ENCODE data around the gene P3H3.

GRCh38 chr12:6832125-6832524, 3.9 kb downstream of the P3H3 start:
- TF ChIP-seq YY1 (IDR thresholded peaks at IDR 0.05) (no peak), RAD21 (IDR thresholded peaks at IDR 0.05) (no peak), SP1 (IDR thresholded peaks at IDR 0.05) (no peak)

All from liver (tissue), 2 donors.